Mesendoderm (in vitro differentiated cells): ENCODE measurements around the gene EXOC7.
A peak's percentile ranks its signal among the peaks of the same experiment; 100 is the strongest.

Source experiments
- DNase-seq: peaks from one replicate; pipeline ENCODE4 v3.0.0; 2013
- H2AK5ac ChIP-seq: 2 replicates; pipeline ENCODE4 v1.6.1; 2013; ENCODE audit warnings: low read length, inconsistent platforms
- H2BK120ac ChIP-seq: 2 replicates; pipeline ENCODE4 v1.6.1; 2013; ENCODE audit warnings: low read depth, mild to moderate bottlenecking, low read length, moderate library complexity, mixed read lengths
- H2BK15ac ChIP-seq: replicated peaks from 2 replicates; pipeline ENCODE4 v1.6.1; 2013; ENCODE audit warnings: low read depth, mild to moderate bottlenecking, moderate library complexity
- H2BK5ac ChIP-seq: 2 replicates; pipeline ENCODE4 v1.6.1; 2013; ENCODE audit warnings: low read length, inconsistent platforms
- H3K18ac ChIP-seq: 2 replicates; pipeline ENCODE4 v1.6.1; 2013; ENCODE audit warnings: mild to moderate bottlenecking, low read length, mixed read lengths
- H3K23ac ChIP-seq: one replicate; pipeline ENCODE4 v1.6.1; 2013; ENCODE audit warnings: low read length
- H3K27ac ChIP-seq: 2 replicates; pipeline ENCODE4 v1.5.1; 2013; ENCODE audit warnings: low read depth, mild to moderate bottlenecking, inconsistent platforms, low read length, moderate library complexity
- H3K27me3 ChIP-seq: 2 replicates; pipeline ENCODE4 v1.6.1; 2013; ENCODE audit warnings: low read length, control low read depth, mild to moderate bottlenecking, inconsistent platforms; ENCODE audit not compliant: insufficient read depth, poor library complexity
- H3K36me3 ChIP-seq: 2 replicates; pipeline ENCODE4 v1.6.1; 2013; ENCODE audit warnings: low read length, inconsistent platforms; ENCODE audit not compliant: control insufficient read depth, insufficient read depth
- H3K4ac ChIP-seq: one replicate; pipeline ENCODE4 v1.6.1; 2013; ENCODE audit warnings: low read depth, mild to moderate bottlenecking, low read length, moderate library complexity
- H3K4me1 ChIP-seq: 2 replicates; pipeline ENCODE4 v1.6.1; 2013; ENCODE audit warnings: low read depth, low read length, inconsistent platforms; ENCODE audit not compliant: control insufficient read depth
- H3K4me2 ChIP-seq: 2 replicates; pipeline ENCODE4 v1.6.1; 2013; ENCODE audit warnings: low read length
- H3K4me3 ChIP-seq: 2 replicates; pipeline ENCODE4 v1.5.1; 2013; ENCODE audit warnings: mild to moderate bottlenecking, low read length
- H3K56ac ChIP-seq: one replicate; pipeline ENCODE4 v1.6.1; 2013; ENCODE audit warnings: low read length
- H3K79me1 ChIP-seq: 2 replicates; pipeline ENCODE4 v1.6.1; 2013; ENCODE audit warnings: low read length, inconsistent platforms
- H3K79me2 ChIP-seq: 2 replicates; pipeline ENCODE4 v1.6.1; 2013; ENCODE audit warnings: mild to moderate bottlenecking, low read length; ENCODE audit not compliant: control insufficient read depth, insufficient read depth
- H3K9ac ChIP-seq: 2 replicates; pipeline ENCODE4 v1.6.1; 2013; ENCODE audit warnings: low read length, inconsistent platforms
- H4K5ac ChIP-seq: one replicate; pipeline ENCODE4 v1.6.1; 2013; ENCODE audit warnings: low read length
- H4K8ac ChIP-seq: one replicate; pipeline ENCODE4 v1.6.1; 2013; ENCODE audit warnings: low read depth, mild to moderate bottlenecking, control low read depth, low read length, moderate library complexity
- whole genome bisulfite sequencing: extraction: QIAGEN DNeasy Blood & Tissue Kit; methylation state at CpG from one replicate; pipeline ENCODE4 v1.1.7; 2013; ENCODE audit warnings: low lambda C conversion rate, missing lambda C conversion rate; ENCODE audit not compliant: insufficient coverage; ENCODE audit errors: extremely low coverage; 5-methylcytosine and 5-hydroxymethylcytosine counted together

EXOC7 gene

GRCh38 chr17:76135810-76136188 is 32.2 kb upstream of the EXOC7 start:
- H3K4me1 ChIP-seq: no peaks in the 10 kb centered on the region
- H3K36me3 ChIP-seq: no peaks in the 10 kb centered on the region
- peaks cover 77% of the 10 kb centered on the region for H3K27me3 ChIP-seq
- H2AK5ac ChIP-seq: no peak overlapping the region
- no peak overlapping the region for H3K4me3 ChIP-seq
- WGBS: no CpG with 5 or more reads among the region's 8 CpGs
- H3K18ac ChIP-seq: no peak overlapping the region
- no peak overlapping the region for H2BK15ac ChIP-seq
- H4K8ac ChIP-seq: no peak overlapping the region
- no peak overlapping the region for H3K27ac ChIP-seq
- no peaks in the 10 kb centered on the region for H3K79me1 ChIP-seq
- no peaks in the 10 kb centered on the region for H3K79me2 ChIP-seq
- no peak overlapping the region for H2BK5ac ChIP-seq
- H4K5ac ChIP-seq: no peak overlapping the region
- H3K9ac ChIP-seq: no peak overlapping the region
- DNase-seq: no peak
- H3K56ac ChIP-seq: no peak overlapping the region
- H3K4ac ChIP-seq: no peak overlapping the region
- peak overlapping the region; percentile 45 for H3K23ac ChIP-seq
- no peak overlapping the region for H3K4me2 ChIP-seq
- no peak overlapping the region for H2BK120ac ChIP-seq

- Histone ChIP-seq H3K27me3 (peaks cover 77% of the 10 kb centered on the region), H3K18ac (no peak overlapping the region), H2BK5ac (no peak overlapping the region), H4K8ac (no peak overlapping the region), H3K4me1 (no peaks in the 10 kb centered on the region), H3K4me2 (no peak overlapping the region), H2BK15ac (no peak overlapping the region), H3K56ac (no peak overlapping the region), H2AK5ac (no peak overlapping the region), H3K4me3 (no peak overlapping the region), H3K23ac (peak overlapping the region; percentile 45), H3K4ac (no peak overlapping the region), H3K36me3 (no peaks in the 10 kb centered on the region), H3K79me1 (no peaks in the 10 kb centered on the region), H3K79me2 (no peaks in the 10 kb centered on the region), H4K5ac (no peak overlapping the region), H3K27ac (no peak overlapping the region), H3K9ac (no peak overlapping the region), H2BK120ac (no peak overlapping the region)
- no peak for DNase-seq
- WGBS: no CpG with 5 or more reads among the region's 22 CpGs
Measured at GRCh38 chr17:76134911-76135809, 31.6 kb upstream of the EXOC7 start.

- Histone ChIP-seq H3K23ac (no peak overlapping the region), H3K4me3 (no peak overlapping the region), H3K79me1 (no peaks in the 10 kb centered on the region), H3K4me2 (no peak overlapping the region), H3K4ac (no peak overlapping the region), H2BK5ac (no peak overlapping the region), H4K8ac (no peak overlapping the region), H3K36me3 (no peaks in the 10 kb centered on the region), H3K9ac (no peak overlapping the region), H3K27ac (no peak overlapping the region), H3K18ac (no peak overlapping the region), H3K56ac (no peak overlapping the region), H2AK5ac (no peak overlapping the region), H2BK15ac (no peak overlapping the region), H2BK120ac (no peak overlapping the region), H3K27me3 (peaks cover 56% of the 10 kb centered on the region), H3K4me1 (no peaks in the 10 kb centered on the region), H4K5ac (no peak overlapping the region), H3K79me2 (no peaks in the 10 kb centered on the region)
- peak; percentile 71 for DNase-seq
- WGBS: no CpG with 5 or more reads among the region's 21 CpGs
Measured at GRCh38 chr17:76132574-76133338, 29.2 kb upstream of the EXOC7 start.

GRCh38 chr17:76131692-76132573 is 28.3 kb upstream of the EXOC7 start:
- no peaks in the 10 kb centered on the region for H3K36me3 ChIP-seq
- H3K4ac ChIP-seq: no peak overlapping the region
- H3K4me3 ChIP-seq: no peak overlapping the region
- H3K18ac ChIP-seq: no peak overlapping the region
- WGBS: no CpG with 5 or more reads among the region's 21 CpGs
- no peaks in the 10 kb centered on the region for H3K79me1 ChIP-seq
- no peaks in the 10 kb centered on the region for H3K79me2 ChIP-seq
- no peak overlapping the region for H3K4me2 ChIP-seq
- H3K27ac ChIP-seq: no peak overlapping the region
- peaks cover 47% of the 10 kb centered on the region for H3K27me3 ChIP-seq
- DNase-seq: no peak
- H4K5ac ChIP-seq: no peak overlapping the region
- no peak overlapping the region for H4K8ac ChIP-seq
- no peak overlapping the region for H2BK120ac ChIP-seq
- no peaks in the 10 kb centered on the region for H3K4me1 ChIP-seq
- H2BK5ac ChIP-seq: no peak overlapping the region
- peak overlapping the region; percentile 82 for H2AK5ac ChIP-seq
- H3K23ac ChIP-seq: no peak overlapping the region
- no peak overlapping the region for H2BK15ac ChIP-seq
- H3K56ac ChIP-seq: peak overlapping the region; percentile 25
- no peak overlapping the region for H3K9ac ChIP-seq

GRCh38 chr17:76131051-76131691 is 27.6 kb upstream of the EXOC7 start:
- no peak overlapping the region for H3K56ac ChIP-seq
- no peaks in the 10 kb centered on the region for H3K79me2 ChIP-seq
- H2BK15ac ChIP-seq: no peak overlapping the region
- no peak overlapping the region for H2BK120ac ChIP-seq
- H3K36me3 ChIP-seq: no peaks in the 10 kb centered on the region
- DNase-seq: no peak
- peak overlapping the region; percentile 82 for H2AK5ac ChIP-seq
- no CpG with 5 or more reads among the region's 21 CpGs for WGBS
- H3K27me3 ChIP-seq: peaks cover 40% of the 10 kb centered on the region
- no peak overlapping the region for H3K23ac ChIP-seq
- no peak overlapping the region for H3K27ac ChIP-seq
- H3K9ac ChIP-seq: no peak overlapping the region
- H3K4me2 ChIP-seq: no peak overlapping the region
- no peaks in the 10 kb centered on the region for H3K79me1 ChIP-seq
- H3K4ac ChIP-seq: no peak overlapping the region
- H4K5ac ChIP-seq: no peak overlapping the region
- H2BK5ac ChIP-seq: no peak overlapping the region
- H3K18ac ChIP-seq: no peak overlapping the region
- no peak overlapping the region for H3K4me3 ChIP-seq
- no peaks in the 10 kb centered on the region for H3K4me1 ChIP-seq
- no peak overlapping the region for H4K8ac ChIP-seq
